Spleen (tissue), 7 donors: ENCODE results near the gene PIM3.

Source experiments
- POLR2A ChIP-seq, 3 donors: fragments of 450-650 bp; IDR thresholded peaks; one replicate each; pipeline ENCODE4 v1.5.1; 2017; ENCODE audit warnings: antibody characterized with exemption in 3 of 3, mild to moderate bottlenecking in 1 of 3
- TF ChIP-seq, protein P1 (sequence below), 11 experiments: fragments of 200-600 bp in 7 of 11; fragments of 450-650 bp in 4 of 11; sonication (generic) in 4 of 11; IDR thresholded peaks in 8 of 11; conservative IDR thresholded peaks in 3 of 11; 1 replicate in 7 of 11; 2 replicates in 4 of 11; pipeline versions ENCODE4 v1.4.0 to v1.8.0; 2016 to 2021; ENCODE audit warnings: antibody characterized with exemption in 11 of 11, inconsistent platforms in 4 of 11, mild to moderate bottlenecking in 1 of 11
- donor health status: DM: no; HTN: no; CAD: no; lungs with moderate emphysema.
- donor health status: DM: no; HTN: no; CAD: no.
- donor health status: DM: no; HTN: no; CAD: no.

DNA sequence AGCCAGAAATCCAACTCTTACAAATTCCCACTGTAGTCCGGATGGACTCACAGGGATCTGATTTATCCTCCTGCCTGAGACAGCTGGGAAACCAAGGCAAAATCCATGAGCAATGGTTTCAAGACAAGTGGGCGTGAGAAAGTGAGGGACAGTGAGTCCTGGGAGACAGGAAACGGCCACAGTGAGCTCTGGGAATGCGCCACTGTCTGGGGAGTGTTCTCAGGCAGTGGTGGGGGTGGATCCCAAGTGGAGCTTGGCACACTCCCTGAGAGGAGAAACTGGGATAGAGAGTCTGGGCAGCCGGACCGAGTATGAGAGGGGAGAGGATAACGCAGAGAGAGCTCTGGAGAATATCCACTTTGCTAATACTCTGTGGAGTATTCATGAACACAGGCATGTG is 42.2 kb downstream of the PIM3 start:
- TF ChIP-seq, protein P1, sequence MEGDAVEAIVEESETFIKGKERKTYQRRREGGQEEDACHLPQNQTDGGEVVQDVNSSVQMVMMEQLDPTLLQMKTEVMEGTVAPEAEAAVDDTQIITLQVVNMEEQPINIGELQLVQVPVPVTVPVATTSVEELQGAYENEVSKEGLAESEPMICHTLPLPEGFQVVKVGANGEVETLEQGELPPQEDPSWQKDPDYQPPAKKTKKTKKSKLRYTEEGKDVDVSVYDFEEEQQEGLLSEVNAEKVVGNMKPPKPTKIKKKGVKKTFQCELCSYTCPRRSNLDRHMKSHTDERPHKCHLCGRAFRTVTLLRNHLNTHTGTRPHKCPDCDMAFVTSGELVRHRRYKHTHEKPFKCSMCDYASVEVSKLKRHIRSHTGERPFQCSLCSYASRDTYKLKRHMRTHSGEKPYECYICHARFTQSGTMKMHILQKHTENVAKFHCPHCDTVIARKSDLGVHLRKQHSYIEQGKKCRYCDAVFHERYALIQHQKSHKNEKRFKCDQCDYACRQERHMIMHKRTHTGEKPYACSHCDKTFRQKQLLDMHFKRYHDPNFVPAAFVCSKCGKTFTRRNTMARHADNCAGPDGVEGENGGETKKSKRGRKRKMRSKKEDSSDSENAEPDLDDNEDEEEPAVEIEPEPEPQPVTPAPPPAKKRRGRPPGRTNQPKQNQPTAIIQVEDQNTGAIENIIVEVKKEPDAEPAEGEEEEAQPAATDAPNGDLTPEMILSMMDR (IDR thresholded peaks at IDR 0.05 in 8 of 11, conservative IDR thresholded peaks at IDR 0.05 in 3 of 11), result no peak
- no peak for TF ChIP-seq POLR2A (IDR thresholded peaks at IDR 0.05)
